ENCODE data around the gene ATP1A3. TPM values are rescaled to one million over a fixed set of nuclear protein-coding genes. Genes with fewer than 3 reads are reported as not detected.

ATP1A3 gene
- total and polyA plus RNA-seq, 8 donors, result 0.09 to 1.2 (median 0.32) TPM

DNA sequence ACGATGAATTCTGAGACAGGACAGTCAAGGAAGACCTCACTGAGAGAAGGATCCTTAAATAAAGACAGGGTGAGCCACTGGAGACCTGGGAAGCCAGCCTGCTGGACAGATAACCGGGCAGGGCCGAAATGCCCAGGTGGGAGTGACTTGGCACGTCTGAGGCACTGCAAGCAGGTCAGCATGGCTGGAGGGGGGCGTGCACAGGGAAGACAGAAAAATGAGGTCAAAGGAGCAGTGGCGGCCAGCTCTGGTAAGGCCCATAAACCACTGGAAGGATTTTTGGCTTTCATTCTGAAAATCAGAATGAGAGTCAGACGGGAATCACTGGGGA lies 5.8 kb upstream of the ATP1A3 start:
- no peak overlapping the region for H3K4me3 ChIP-seq
- H3K27ac ChIP-seq, result no peak overlapping the region
- no peak for ATAC-seq
- peaks cover 0 to 25% (median 0%) of the 10 kb centered on the region in 4 donors for H3K27me3 ChIP-seq
- no peak for TF ChIP-seq CTCF (IDR thresholded peaks at IDR 0.05)
- H3K36me3 ChIP-seq, result no peaks in the 10 kb centered on the region
- no peak for DNase-seq
- no peaks in the 10 kb centered on the region for H3K4me1 ChIP-seq
- H3K9me3 ChIP-seq, result no peaks in the 10 kb centered on the region
- 53 to 63% methylated on average over 7 of the region's 7 CpGs for WGBS, 2 donors
- no peak for FAIRE-seq
- intact Hi-C loops (cut with DNase I), result no loop called here

GRCh38 chr19:41999071-41999877 lies 5.2 kb upstream of the ATP1A3 start:
- 9 to 14% methylated on average over 27 to 55 of the region's 55 CpGs for WGBS, 2 donors
- DNase-seq (no peak), ATAC-seq (no peak), FAIRE-seq (no peak)
- H3K4me1 ChIP-seq, result no peaks in the 10 kb centered on the region
- no peak overlapping the region for H3K4me3 ChIP-seq
- no peak overlapping the region for H3K27ac ChIP-seq
- intact Hi-C loops (cut with DNase I), result no loop called here
- no peaks in the 10 kb centered on the region for H3K9me3 ChIP-seq
- H3K36me3 ChIP-seq, result no peaks in the 10 kb centered on the region
- TF ChIP-seq CTCF (IDR thresholded peaks at IDR 0.05), result no peak
- peaks cover 0 to 28% (median 0%) of the 10 kb centered on the region in 4 donors for H3K27me3 ChIP-seq

- no peak for FAIRE-seq
- H3K27me3 ChIP-seq, result peaks cover 0 to 28% (median 0%) of the 10 kb centered on the region in 4 donors
- H3K4me1 ChIP-seq, result no peaks in the 10 kb centered on the region
- peak in 1 of 6 donors; percentile 80 for DNase-seq
- no peaks in the 10 kb centered on the region for H3K9me3 ChIP-seq
- peak in 2 of 4 donors; percentile 28 to 36 for TF ChIP-seq CTCF (IDR thresholded peaks at IDR 0.05)
- peak overlapping the region in 1 of 4 donors; percentile 17 for H3K4me3 ChIP-seq
- no peak overlapping the region for H3K27ac ChIP-seq
- intact Hi-C loops (cut with DNase I), result no loop called here
- WGBS, 2 donors, result 2 to 3% methylated on average over 50 to 64 of the region's 64 CpGs
- peak in 2 of 4 donors; percentile 37 to 41 for ATAC-seq
- H3K36me3 ChIP-seq, result no peaks in the 10 kb centered on the region
Observed at GRCh38 chr19:41998246-41999020, 4.4 kb upstream of the ATP1A3 start.

GRCh38 chr19:41997851-41998229 lies 3.8 kb upstream of the ATP1A3 start:
- H3K4me1 ChIP-seq, result no peaks in the 10 kb centered on the region
- no peak overlapping the region for H3K27ac ChIP-seq
- no peak for FAIRE-seq
- no peaks in the 10 kb centered on the region for H3K9me3 ChIP-seq
- ATAC-seq, result no peak
- TF ChIP-seq CTCF (IDR thresholded peaks at IDR 0.05), result no peak
- intact Hi-C loops (cut with DNase I), result no loop called here
- WGBS, 2 donors, result 5 to 8% methylated on average over 14 of the region's 14 CpGs
- H3K4me3 ChIP-seq, result no peak overlapping the region
- no peak for DNase-seq
- no peaks in the 10 kb centered on the region for H3K36me3 ChIP-seq
- H3K27me3 ChIP-seq, result peaks cover 0 to 28% (median 0%) of the 10 kb centered on the region in 4 donors
